ENCODE data around the gene MAD1L1.

MAD1L1 gene

GRCh38 chr7:1918063-1918645 is 314.6 kb downstream of the MAD1L1 start:
- no peak overlapping the region for H3K4me3 Mint-ChIP-seq
- H3K27me3 Mint-ChIP-seq (ENCODE audit: low read depth, poor library complexity) = peaks cover 9% of the 10 kb centered on the region
- no peaks in the 10 kb centered on the region for H3K9me3 Mint-ChIP-seq
- no peak for DNase-seq
- no peak overlapping the region for H3K27ac Mint-ChIP-seq
- H3K36me3 Mint-ChIP-seq (ENCODE audit: low read depth) = peaks cover 5% of the 10 kb centered on the region
- H3K4me1 Mint-ChIP-seq = peaks cover 28% of the 10 kb centered on the region
- TF ChIP-seq CTCF (IDR thresholded peaks at IDR 0.05) = no peak

- Mint-ChIP-seq H3K36me3 (ENCODE audit: low read depth) (peaks cover 5% of the 10 kb centered on the region), H3K27me3 (ENCODE audit: low read depth, poor library complexity) (peaks cover 9% of the 10 kb centered on the region), H3K27ac (no peak overlapping the region), H3K9me3 (no peaks in the 10 kb centered on the region), H3K4me1 (peaks cover 35% of the 10 kb centered on the region), H3K4me3 (no peak overlapping the region)
- no peak for DNase-seq
- TF ChIP-seq CTCF (IDR thresholded peaks at IDR 0.05) = no peak
Measured at GRCh38 chr7:1917221-1918062, 315.3 kb downstream of the MAD1L1 start.

- no peak for DNase-seq
- Mint-ChIP-seq H3K9me3 (no peaks in the 10 kb centered on the region), H3K27ac (no peak overlapping the region), H3K27me3 (ENCODE audit: low read depth, poor library complexity) (peaks cover 5% of the 10 kb centered on the region), H3K4me1 (peaks cover 44% of the 10 kb centered on the region), H3K4me3 (no peak overlapping the region), H3K36me3 (ENCODE audit: low read depth) (no peaks in the 10 kb centered on the region)
- no peak for TF ChIP-seq CTCF (IDR thresholded peaks at IDR 0.05)
Measured at GRCh38 chr7:1916601-1916970, 316.2 kb downstream of the MAD1L1 start.

- Mint-ChIP-seq H3K9me3 (no peaks in the 10 kb centered on the region), H3K27ac (no peak overlapping the region), H3K4me3 (no peak overlapping the region), H3K36me3 (ENCODE audit: low read depth) (no peaks in the 10 kb centered on the region), H3K4me1 (peaks cover 49% of the 10 kb centered on the region), H3K27me3 (ENCODE audit: low read depth, poor library complexity) (peaks cover 5% of the 10 kb centered on the region)
- DNase-seq = no peak
- TF ChIP-seq CTCF (IDR thresholded peaks at IDR 0.05) = no peak
Measured at GRCh38 chr7:1915956-1916600, 316.7 kb downstream of the MAD1L1 start.

- H3K27me3 Mint-ChIP-seq (ENCODE audit: low read depth, poor library complexity) = peaks cover 5% of the 10 kb centered on the region
- no peak for TF ChIP-seq CTCF (IDR thresholded peaks at IDR 0.05)
- no peak overlapping the region for H3K27ac Mint-ChIP-seq
Measured at GRCh38 chr7:1915326-1915725, 317.4 kb downstream of the MAD1L1 start.

More at GRCh38 chr7:1915326-1915725, 317.4 kb downstream of the MAD1L1 start:
- Mint-ChIP-seq H3K4me3 (no peak overlapping the region), H3K9me3 (no peaks in the 10 kb centered on the region), H3K4me1 (peaks cover 54% of the 10 kb centered on the region), H3K36me3 (ENCODE audit: low read depth) (no peaks in the 10 kb centered on the region)
- DNase-seq = no peak

Data from nephron progenitor cell (in vitro differentiated cells).